Measurements from ENCODE around the gene RNU6-1.

Gene RNU6-1

GRCh38 chr15:67839929-67840748, at the start of gene RNU6-1:
RNU6-1 (minus strand) TSS chr15:67840045.
- DNase-seq (ENCODE audit: low read depth), result peak; percentile 94

- DNase-seq (ENCODE audit: low read depth), result no peak
Measured at GRCh38 chr15:67887776-67888175, 47.9 kb upstream of the RNU6-1 start.

- no peak for DNase-seq (ENCODE audit: low read depth)
Measured at GRCh38 chr15:67885861-67886260, 46.0 kb upstream of the RNU6-1 start.

- DNase-seq (ENCODE audit: low read depth), result no peak
Measured at GRCh38 chr15:67885175-67885523, 45.3 kb upstream of the RNU6-1 start.

GRCh38 chr15:67884514-67885174, 44.8 kb upstream of the RNU6-1 start:
- DNase-seq (ENCODE audit: low read depth), result peak; percentile 15

GRCh38 chr15:67884009-67884408, 44.2 kb upstream of the RNU6-1 start:
- DNase-seq (ENCODE audit: low read depth), result no peak

GRCh38 chr15:67883234-67883773, 43.5 kb upstream of the RNU6-1 start:
- no peak for DNase-seq (ENCODE audit: low read depth)

- DNase-seq (ENCODE audit: low read depth), result no peak
Measured at GRCh38 chr15:67882487-67883233, 42.8 kb upstream of the RNU6-1 start.

- no peak for DNase-seq (ENCODE audit: low read depth)
Measured at GRCh38 chr15:67880651-67881182, 40.9 kb upstream of the RNU6-1 start.

- DNase-seq (ENCODE audit: low read depth), result no peak
Measured at GRCh38 chr15:67879440-67880129, 39.7 kb upstream of the RNU6-1 start.

- no peak for DNase-seq (ENCODE audit: low read depth)
Measured at GRCh38 chr15:67878712-67879206, 38.9 kb upstream of the RNU6-1 start.

GRCh38 chr15:67873777-67874176, 33.9 kb upstream of the RNU6-1 start:
- no peak for DNase-seq (ENCODE audit: low read depth)

GRCh38 chr15:67870868-67871408, 31.1 kb upstream of the RNU6-1 start:
- DNase-seq (ENCODE audit: low read depth), result no peak

- no peak for DNase-seq (ENCODE audit: low read depth)
Measured at GRCh38 chr15:67869701-67870100, 29.9 kb upstream of the RNU6-1 start.

GRCh38 chr15:67865766-67866165, 25.9 kb upstream of the RNU6-1 start:
- DNase-seq (ENCODE audit: low read depth), result no peak

- no peak for DNase-seq (ENCODE audit: low read depth)
Measured at GRCh38 chr15:67865331-67865730, 25.5 kb upstream of the RNU6-1 start.

- DNase-seq (ENCODE audit: low read depth), result peak; percentile 43
Measured at GRCh38 chr15:67863442-67863987, 23.7 kb upstream of the RNU6-1 start.

- no peak for DNase-seq (ENCODE audit: low read depth)
Measured at GRCh38 chr15:67862750-67863441, 23.1 kb upstream of the RNU6-1 start.

GRCh38 chr15:67861983-67862382, 22.1 kb upstream of the RNU6-1 start:
- DNase-seq (ENCODE audit: low read depth), result no peak

- no peak for DNase-seq (ENCODE audit: low read depth)
Measured at GRCh38 chr15:67859331-67859946, 19.6 kb upstream of the RNU6-1 start.
